NCI-H510A treated with DMSO at 0.1 percent for 48 hours (cell line): ENCODE data around the gene TRUB1.

Experiments
- DNase-seq: peaks from one replicate; lab custom pipeline; 2025; lab: John Stamatoyannopoulos, UW

TRUB1 gene

GRCh38 chr10:114982989-114983388 lies 45.0 kb downstream of the TRUB1 start:
- DNase-seq: no peak

DNA sequence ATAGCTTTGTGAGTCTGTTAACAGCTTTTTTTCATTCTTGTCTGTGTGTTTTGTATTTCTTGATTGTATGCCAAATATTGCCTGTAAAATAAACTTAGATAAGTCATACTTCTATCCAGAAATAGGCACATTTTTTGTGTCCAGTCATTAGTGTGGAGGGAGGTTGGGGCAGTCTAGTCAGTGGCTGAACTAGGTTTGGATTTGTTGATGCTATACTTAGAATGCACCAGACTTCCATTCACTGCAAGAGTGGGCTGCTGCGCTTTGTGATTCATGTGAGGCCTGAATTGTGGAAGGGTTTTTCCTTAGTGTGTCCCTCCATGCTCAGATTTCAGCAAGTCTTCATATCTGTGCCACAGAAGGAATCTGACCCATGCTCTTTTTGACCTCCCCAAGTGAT lies 50.0 kb downstream of the TRUB1 start:
- no peak for DNase-seq

DNA sequence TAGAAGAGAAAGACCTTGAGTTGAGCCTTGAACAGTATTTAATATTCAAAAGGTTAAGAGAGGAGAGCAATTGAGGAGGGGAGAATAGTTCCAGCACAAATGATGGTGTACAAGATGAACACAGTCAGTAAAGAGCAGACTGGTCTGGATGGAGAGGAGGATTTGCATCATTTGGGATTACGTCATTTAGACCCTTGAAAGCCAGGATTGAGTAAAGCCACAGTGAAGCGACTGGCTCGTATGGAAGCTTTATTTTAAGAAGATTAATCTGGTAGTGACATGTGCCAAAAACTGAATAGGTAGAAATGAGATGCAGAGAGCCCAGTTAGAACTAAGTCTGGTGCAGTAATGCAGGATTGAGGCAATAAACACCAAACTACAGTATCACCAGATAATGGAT lies 52.6 kb downstream of the TRUB1 start:
- peak; percentile 67 for DNase-seq

DNA sequence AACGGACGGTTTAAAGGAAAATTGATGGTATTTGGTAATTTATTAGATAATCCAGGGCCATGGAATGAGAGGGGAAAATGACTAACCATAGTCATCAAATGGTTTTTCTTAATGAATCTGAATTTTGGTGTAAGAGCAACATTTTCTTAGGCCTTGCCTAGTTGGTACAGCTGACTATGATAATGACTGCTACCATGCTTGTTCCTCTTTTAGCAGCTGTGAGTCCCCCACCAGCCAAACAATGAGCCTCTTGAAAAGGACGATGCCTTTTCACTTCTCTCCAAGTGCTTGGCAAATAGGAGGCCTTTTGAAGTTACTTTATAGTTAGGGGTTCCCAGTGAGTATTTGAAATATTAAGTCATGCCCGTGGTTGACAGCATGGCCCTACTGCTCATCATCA lies 53.0 kb downstream of the TRUB1 start:
- peak; percentile 92 for DNase-seq

GRCh38 chr10:114992189-114992775 lies 54.3 kb downstream of the TRUB1 start:
- DNase-seq: peak; percentile 14

GRCh38 chr10:114995468-114996247 lies 57.7 kb downstream of the TRUB1 start:
- peak; percentile 6 for DNase-seq

DNA sequence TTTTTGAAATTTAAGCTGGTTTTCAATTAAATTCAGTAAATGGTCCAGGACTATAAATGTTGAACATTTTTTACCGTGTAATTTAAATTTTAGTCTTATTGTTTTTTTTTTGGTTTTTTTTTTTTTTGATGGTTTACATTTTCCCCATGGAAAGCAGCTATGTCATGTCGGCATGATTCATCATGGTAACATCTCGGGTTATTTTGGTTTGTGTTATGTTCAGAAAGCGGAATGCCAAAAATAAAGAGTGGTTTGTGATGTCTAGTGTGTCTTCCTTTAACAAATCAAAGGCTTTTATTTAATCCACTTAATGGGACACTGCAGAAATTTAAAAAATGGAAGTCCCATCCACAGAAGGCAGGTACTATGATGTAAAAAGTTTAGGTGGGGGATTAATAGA lies 58.5 kb downstream of the TRUB1 start:
- no peak for DNase-seq

GRCh38 chr10:114998993-114999392 lies 61.0 kb downstream of the TRUB1 start:
- DNase-seq: no peak

DNA sequence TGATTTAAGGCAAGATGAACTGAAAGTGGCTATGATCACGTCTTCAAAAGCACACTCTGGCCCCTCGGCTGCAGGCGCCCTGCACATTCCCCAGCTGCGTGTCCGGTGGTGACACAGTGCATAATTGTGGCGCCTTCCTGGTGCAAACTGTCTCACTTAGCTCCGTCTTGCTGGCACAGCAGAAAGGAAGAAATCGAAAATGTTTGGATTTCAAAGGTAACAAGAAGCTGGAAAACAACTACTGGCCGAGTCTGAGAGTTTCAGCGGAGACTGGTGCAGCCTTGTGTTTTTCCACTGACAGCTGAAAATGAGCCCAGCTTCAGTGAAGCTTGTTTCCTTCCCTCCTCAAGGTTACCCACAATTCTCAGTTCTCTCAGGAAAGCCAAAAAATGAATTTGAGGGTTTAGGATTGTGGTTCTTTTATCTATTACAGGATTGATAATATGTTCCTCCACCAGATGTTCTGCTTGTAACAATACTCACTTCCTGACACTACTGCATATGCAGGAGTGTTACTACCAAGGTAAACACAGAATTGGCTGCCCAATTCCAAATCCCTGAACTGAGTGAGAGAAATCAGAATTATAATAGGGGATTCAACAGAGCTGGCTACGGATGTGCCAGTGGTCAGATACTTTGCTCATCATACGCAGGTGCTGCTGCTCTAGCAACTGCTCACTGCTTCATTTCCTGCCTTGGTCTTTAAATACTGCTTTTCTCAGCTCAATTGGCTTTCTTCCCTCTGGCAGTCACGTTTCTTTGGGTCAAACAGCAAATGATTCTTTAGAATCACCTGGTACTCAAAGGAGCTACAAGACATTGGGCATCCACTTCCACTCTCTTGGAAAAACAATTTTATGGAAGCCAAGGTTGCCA lies 63.7 kb downstream of the TRUB1 start:
- peak; percentile 48 for DNase-seq

- DNase-seq: no peak
Measured at GRCh38 chr10:115003396-115003795, 65.4 kb downstream of the TRUB1 start.

DNA sequence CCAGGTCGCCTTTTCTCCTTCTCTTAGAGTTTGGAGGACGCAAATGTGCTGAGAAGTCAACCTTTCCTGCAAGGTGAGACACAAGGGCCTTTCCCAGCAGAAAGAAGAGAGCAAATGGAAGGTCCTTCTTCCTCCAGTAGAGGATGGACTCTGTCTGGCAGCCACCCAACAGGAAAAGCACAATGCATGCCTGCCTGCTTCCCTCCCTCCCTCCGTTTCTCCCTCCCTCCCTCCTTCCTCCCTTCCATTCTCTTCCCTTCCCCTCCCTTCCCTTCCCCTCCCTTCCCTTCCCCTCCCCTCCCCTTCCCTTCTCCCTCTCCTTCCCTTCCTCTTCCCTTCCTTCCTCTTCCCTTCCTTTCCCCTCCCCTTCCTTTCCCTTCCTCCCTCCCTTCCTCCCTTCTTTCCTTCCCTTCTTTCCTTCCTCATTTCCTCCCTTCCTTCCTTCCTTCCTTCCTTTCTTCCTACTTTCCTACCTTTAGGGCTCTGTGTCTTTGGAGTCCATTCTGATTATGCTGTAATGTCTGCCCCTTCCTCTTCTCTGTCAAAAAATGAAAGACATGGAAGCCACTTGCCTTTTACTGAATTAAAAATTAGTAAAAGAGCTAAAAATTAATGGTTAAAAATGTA lies 66.4 kb downstream of the TRUB1 start:
- DNase-seq: no peak

- DNase-seq: no peak
Measured at GRCh38 chr10:115005771-115006170, 67.8 kb downstream of the TRUB1 start.

DNA sequence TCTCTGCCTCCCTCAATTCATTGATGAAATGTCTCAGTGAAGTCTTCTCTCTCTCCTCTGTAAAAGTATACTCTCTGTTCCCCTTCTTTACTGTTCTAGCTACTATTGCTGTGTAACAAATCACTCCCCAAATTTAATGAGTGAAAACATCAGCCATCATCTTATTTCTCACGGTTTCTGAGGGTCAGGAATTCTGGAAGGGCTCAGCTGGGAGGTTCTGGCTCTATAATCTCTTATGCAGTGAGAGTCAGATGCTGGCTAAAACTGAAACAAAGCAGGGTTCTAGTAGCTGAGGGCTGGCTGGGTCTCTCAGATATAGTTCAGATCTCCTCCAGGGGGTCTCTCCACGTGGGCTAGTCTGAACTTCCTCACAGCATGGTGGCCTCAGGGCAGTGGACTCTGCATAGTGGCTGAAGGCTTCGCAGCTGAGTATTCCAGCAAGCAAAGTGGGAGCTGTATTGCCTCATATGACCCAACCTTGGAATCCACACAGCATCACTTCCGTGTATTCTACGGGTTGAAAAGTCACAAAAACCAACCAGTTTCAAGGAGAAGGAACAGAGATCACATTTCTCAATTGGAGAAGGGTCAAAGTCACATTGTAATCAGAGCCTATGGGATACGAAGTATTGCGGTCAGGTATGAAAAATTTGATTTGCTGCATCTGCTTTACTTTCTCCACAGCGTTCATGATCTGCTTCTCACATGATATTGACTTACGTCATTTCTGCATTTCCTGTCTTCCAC lies 80.4 kb downstream of the TRUB1 start:
- no peak for DNase-seq

GRCh38 chr10:115020449-115020848 lies 82.5 kb downstream of the TRUB1 start:
- DNase-seq: no peak

GRCh38 chr10:115022733-115023132 lies 84.7 kb downstream of the TRUB1 start:
- DNase-seq: no peak

GRCh38 chr10:115023715-115024114 lies 85.7 kb downstream of the TRUB1 start:
- no peak for DNase-seq

DNA sequence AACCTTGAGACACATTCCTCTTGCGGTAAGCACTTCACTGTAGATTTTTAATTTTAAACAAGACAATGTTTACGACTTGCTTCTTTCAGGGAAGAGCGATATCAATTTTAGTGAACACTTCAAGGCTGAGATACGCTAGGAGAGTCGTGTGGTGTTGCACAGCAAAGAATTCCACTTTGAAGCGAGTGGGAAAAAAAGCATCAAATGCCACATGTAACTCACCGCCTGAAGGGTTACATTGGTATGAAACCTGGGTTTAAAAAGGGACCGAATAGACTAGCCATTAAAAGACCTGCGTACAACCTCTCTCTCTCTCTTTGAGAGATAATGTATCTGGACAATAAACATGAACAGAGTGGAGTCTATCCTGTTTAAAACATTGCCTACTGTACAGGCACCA lies 86.4 kb downstream of the TRUB1 start:
- no peak for DNase-seq

DNA sequence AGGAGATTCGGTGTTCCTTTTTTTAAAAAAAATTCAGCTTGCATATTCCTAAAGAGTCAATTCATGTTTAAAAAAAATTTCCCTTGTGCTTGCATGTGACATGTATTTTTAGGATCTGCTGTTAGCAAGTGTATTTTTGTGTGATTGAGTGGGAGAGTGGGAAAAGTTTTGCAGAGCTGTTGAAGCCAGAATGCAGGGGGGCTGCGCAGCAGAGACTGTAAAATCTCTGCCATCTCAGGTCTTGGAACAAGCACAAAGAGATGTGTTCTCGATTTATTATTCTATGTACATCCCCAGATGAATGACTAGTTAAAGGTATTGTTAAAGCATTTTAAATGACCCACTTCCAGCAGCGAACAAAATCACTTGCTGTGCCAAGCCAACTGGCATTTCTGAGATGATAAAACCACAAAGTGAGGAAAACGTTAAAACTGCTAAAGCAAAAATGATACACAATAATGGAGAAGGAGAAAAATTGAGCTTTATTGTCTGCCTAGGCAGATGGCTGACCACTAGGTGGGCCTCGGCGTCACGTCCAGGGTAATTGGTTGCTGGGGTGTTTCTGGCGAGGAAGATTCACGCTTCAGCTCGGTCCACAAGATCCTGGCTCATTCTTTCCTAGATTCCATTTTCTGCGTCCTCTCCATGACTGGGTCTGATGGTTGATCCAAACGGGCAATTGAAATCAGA lies 88.2 kb downstream of the TRUB1 start:
- no peak for DNase-seq

GRCh38 chr10:115026746-115027140 lies 88.7 kb downstream of the TRUB1 start:
- DNase-seq: no peak
